Pulmonary artery endothelial cell (primary cell): ENCODE measurements around the gene EDIL3. TPM values are rescaled to one million over a fixed set of nuclear protein-coding genes. Genes with fewer than 3 reads are reported as not detected.
"Not testable (repeated sequence)": the region's sequence is repeated elsewhere in the genome, so short reads cannot be mapped to it uniquely, and the experiment has no call there.

ENCODE experiments used
- DNase-seq: peaks from one replicate; pipeline ENCODE4 v3.0.0-alpha.2; 2011; ENCODE audit warnings: low read depth, low spot score
- total RNA-seq: library from RNA; depleted of rRNA; stranded (reverse); fragments of >200 nt; gene quantifications from 2 replicates; pipeline ENCODE4 v1.2.3, GENCODE V29; 2014

Gene EDIL3
- total RNA-seq, 1 donor from 2014 or later, result 8.6 TPM

DNA sequence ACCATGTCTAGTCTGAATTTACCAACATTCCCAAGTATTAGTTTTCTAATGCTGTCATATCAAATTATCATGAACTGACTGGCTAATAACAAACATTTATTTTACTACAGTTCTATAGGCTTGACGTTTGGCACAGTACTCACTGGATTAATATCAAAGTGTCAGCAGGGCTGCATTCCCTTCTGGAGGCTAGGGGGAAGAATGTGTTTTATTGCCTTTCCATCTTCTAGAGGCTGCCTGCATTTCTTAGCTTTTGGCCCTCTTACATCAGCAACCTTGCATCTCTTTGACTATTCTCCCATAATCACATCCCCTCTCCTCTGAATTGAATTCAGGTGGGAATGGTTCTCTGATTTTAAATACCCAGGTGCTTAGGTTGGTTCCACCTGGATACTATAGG is 84.7 kb downstream of the EDIL3 start:
- DNase-seq, result no peak

DNA sequence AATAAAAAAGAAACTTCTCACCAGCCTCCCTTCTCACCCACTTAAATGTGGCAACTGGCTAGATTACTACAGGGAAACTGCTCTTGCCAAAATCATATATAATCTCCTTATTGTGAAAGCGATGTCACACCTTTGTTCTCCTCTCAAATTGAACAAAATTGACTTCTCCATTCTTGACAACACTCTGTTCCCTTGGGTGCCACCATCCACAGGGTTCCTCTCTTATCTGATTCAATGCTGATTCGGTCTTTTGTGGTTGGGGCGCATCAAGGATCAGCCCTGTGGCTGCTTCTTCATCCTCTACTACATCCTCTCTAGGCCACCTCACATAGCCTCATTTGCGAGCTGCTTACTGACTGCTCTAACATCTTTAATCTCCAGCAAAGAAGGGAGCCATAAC is 86.1 kb downstream of the EDIL3 start:
- no peak for DNase-seq

- not testable (repeated sequence) for DNase-seq
Observed at GRCh38 chr5:84297641-84298040, 87.0 kb downstream of the EDIL3 start.

DNA sequence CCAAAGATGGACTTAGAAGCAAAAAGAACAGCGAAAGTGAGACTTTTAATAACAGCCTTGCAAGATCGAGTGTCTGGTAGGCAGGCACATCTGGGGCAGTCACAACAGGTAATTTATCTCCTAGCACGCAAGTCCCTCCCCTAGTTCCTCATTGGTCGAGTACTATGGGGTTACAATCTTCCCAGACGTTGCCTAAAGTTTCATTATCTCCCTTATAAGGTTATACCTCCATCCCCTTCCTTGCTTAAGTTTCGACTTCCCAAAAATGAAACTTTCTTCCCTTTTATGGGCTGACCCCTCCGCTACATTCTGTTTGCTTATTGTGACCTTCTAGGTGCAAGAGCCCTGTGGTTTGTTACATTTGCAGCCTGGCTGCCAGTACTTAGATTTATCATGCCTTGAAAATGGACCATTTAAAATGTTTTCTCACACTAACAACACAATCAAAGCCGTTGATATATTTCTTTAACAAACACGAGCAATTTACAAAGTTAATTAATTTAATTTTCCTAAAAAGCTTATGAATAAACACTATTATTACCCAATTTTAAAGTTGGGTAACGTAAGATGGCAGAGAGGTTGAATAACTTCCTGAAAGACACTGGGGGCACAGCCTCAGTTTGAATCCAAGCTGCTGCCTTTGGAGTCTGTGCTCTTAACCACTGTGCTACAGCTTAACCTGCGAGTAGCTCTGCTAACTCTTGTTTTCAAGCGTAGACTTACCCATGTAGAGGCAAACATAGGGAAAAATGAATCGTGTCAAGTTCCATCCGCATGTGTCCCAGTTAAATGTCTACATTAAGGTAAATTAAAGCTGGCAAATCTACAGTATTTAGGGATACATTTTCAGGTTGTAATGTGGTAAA is 91.7 kb downstream of the EDIL3 start:
- DNase-seq, result no peak

DNA sequence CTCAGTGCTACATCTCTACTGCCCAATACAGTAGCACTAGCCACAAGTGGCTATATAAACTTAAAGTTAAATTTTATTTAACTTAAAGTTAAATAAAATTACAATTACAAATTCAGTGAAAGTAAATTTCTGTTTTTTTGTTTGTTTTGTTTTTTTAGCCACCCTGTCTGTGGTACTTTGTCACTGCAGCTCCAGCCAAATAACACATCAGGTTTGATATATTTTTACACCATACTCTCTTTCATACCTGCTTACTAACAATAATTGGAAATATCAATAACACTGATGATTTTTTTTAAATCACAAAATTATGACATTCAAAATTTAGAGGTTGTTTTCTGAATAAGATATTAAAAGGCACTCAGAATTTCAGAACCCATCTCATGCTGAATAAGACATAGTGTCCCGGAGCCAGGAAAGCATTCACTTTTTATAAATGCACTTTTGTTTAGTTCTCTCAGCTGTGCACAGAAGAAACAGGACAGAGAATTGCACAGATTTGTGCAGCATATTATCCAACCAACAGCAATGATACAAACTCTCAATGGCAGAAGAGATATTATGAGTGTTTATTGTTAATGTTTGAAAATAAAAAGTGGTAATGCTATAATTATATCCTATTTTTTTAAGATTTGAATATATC is 92.6 kb downstream of the EDIL3 start:
- DNase-seq, result no peak

DNA sequence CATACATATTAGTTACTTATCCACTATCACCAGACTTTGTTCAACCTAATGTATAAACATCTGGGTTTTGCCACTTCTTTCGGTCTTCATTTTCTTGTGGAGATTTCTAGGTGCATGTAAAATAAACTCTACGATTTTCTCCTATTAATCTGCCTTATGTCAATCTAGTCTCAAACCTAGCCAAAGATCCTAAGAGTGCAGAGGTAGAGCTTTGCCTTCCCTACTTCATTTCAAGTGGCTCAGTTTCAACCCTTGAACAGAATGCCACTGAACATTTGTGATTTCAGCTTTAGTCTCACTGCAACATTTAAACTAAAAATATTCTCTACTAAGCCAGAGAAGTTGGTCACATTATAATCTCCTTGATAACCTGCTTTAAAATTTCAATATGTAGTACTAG is 94.0 kb downstream of the EDIL3 start:
- no peak for DNase-seq

GRCh38 chr5:84290161-84290560 is 94.5 kb downstream of the EDIL3 start:
- no peak for DNase-seq

DNA sequence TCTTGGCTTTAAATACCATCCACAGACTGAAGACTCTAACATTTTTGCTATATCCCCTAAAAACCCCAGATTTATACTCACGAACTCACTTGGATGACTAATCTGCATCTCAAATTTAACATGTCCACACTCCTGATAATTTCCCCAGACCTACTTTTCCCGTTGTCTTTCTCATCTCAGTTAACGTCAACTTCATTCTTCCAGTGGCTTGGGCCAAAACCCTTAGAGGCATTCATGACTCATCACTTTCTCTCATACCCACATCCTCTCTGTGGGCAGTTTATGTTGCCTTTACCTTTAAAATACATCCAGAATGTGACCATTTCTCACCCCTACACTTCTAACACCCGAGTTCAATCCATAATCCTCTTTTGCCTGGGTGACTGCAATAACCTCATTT is 96.7 kb downstream of the EDIL3 start:
- DNase-seq, result no peak

DNA sequence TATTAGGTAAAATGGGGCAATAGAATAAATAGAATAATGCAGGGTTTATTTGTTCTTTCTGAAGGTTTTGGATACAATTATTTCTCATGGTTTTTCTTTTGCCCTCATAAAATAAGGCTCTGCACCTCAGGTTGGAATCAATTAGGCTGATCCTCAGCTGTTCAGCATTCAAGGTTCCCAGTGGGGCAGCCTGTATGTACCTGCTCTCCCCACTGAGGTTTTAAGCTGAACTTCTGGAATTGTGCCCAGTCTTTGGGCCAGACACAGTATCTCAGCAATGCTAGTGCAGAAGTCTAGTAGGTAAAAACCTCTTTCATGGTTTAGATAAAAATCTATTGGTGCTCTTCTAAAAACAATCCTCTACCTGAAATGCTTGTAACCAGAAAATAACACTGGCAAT is 98.0 kb downstream of the EDIL3 start:
- no peak for DNase-seq

DNA sequence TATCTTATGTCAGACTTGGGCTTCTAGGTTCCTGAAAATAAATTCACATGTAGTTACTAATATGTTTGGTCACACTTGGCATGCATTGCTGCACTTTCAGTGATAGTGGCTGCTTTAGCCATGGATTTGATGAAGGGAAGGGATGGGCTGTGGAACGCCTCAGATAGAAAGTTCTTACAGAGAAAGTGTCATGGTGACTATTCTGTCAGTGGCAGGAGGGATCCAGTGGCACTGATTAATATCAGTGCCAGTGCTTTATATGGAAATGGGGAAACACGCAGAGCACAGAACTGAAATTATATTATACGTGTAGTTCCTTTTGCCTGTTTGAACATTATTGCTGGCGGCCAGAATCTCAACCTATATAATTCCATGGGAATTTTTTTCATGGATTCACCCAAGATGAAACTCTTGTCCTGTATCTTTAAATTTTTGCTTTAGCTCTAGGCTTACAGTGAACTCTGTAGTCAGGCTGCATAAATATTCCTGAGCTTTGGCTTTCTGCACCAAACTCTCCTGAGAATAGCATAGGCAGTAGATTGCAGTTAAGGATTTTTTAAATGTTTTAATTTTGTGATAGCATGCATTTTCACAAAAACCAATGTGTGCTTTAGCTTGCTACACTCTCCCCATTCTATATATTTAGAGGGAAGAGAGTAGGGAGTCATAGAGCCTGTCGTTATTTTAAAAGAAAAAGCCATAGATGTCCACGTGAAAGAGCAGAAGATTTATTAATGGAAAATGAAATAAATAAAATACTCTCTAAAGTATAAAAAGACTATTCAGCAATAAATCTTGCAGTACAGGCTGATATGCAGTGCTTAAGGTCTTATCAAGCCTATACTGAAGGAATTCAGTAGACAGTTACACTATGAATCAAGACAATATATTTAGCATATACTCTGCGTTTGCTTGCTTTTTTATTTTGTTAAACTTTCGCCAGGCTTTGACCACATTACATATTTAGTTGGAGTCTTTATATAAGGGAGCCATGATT is 98.7 kb downstream of the EDIL3 start:
- no peak for DNase-seq

DNA sequence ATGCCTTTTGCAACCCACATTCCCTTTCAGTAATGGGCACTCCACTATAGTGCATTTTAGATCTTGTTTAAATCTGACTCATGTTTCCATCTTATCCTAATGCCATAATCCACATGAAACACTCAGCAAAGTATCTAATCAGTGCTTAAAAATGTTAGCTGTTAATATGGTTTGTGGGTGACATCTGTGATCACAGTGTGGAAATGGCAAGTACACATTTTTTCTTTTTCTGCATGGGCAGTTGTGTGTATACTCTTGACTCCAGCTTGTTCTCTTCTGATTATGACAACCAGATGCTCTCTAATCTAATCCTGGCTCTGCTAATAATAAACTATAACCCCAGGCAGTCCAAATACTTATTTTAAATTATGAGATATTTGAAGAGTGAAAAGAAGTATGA is 103.3 kb downstream of the EDIL3 start:
- DNase-seq, result no peak

- DNase-seq, result no peak
Observed at GRCh38 chr5:84279234-84279633, 105.4 kb downstream of the EDIL3 start.

- no peak for DNase-seq
Observed at GRCh38 chr5:84275609-84276008, 109.1 kb downstream of the EDIL3 start.

- DNase-seq, result no peak
Observed at GRCh38 chr5:84274585-84275468, 109.9 kb downstream of the EDIL3 start.

GRCh38 chr5:84273517-84273883 is 111.2 kb downstream of the EDIL3 start:
- DNase-seq, result no peak

DNA sequence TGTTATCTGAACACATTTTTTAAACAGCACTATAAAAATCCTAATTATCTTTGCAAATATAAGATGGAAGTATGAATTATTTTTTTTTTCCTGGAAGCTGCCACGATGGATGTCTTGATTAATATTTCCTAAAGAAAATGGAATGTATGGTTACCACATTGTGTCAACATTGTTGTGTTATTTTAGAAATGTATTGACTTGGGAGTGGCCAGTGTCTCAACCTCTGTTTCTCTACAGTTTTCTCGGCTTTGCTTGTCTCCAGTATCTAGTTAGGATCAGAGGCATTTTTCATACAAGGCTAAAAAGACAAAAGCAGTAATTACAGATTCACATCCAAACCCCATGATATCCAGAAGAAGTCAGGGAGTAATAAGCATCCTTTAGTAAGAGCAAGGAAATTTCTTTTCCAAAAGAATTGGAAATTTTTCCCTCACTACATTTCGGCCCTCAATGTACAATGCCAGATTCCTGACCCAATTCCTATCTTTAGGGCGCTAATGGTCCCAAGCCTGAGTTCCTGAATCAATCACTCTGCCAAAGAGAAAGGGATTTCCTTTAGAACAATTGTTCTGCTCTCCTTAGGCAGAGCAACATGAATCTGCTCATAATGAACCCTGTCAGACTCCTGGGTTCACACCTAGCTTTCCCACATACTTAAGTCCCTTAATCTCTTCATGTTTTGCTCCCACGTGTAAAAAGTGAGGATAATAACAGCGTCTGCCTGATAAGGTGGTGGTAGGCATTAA is 111.7 kb downstream of the EDIL3 start:
- DNase-seq, result no peak

- no peak for DNase-seq
Observed at GRCh38 chr5:84265739-84266550, 118.7 kb downstream of the EDIL3 start.

DNA sequence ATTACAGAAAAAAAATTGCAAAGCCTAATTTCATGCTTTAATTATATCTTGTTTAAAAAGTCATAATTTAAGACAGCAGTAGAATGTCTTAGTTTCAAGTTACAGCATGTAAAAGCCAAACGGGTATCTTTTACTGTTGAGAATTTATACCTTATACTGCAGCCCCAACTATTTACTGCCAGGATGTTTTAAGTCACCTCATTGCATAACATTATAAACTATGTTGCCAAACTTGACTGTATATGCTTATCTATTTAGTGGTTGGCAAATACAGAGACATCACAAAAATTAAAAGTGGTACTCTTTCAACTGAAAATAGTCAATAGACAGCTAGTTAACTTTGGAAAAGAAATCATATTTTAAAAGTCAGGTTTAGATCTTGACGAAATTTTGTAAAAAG is 119.5 kb downstream of the EDIL3 start:
- DNase-seq, result no peak

DNA sequence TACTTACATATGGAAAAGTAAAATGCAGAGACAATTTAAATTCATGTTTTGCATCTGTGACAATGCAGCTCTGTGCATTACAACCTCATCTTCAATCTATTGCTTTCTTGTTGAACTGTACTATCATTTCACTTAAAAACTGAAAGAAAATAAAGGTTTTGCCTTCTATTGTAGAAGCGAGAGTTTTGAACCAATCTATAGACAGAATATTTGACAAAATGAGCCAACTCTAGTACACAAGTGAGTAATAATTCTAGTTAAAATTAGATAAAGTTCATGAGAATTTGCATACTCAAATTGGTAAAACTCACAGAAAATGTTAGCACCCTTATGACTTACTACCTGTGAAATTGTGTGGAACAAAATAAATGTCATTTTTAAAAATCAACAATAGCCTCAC is 123.7 kb downstream of the EDIL3 start:
- DNase-seq, result no peak
